Activated CD4-positive, alpha-beta T cell treated with anti-CD3 and anti-CD28 coated beads, Interleukin-2, Interleukin-6, amounts not matched to agents 100 ng/mL and 50 ng/mL, durations not matched to agents 16 hours and 8 hours (primary cell): ENCODE results near the gene TMEM198.

Experiments used
- DNase-seq: peaks from one replicate; pipeline ENCODE4 v3.0.0-alpha.2; 2020

TMEM198 gene

GRCh38 chr2:219509780-219510511, 33.9 kb upstream of the TMEM198 start:
- DNase-seq: peak; percentile 60

- DNase-seq: no peak
Observed at GRCh38 chr2:219510512-219511135, 33.2 kb upstream of the TMEM198 start.

GRCh38 chr2:219511547-219512325, 32.1 kb upstream of the TMEM198 start:
- DNase-seq: no peak

- no peak for DNase-seq
Observed at GRCh38 chr2:219512524-219513216, 31.2 kb upstream of the TMEM198 start.

- DNase-seq: no peak
Observed at GRCh38 chr2:219513787-219514186, 30.0 kb upstream of the TMEM198 start.

GRCh38 chr2:219514196-219514761, 29.5 kb upstream of the TMEM198 start, which contains the start of gene ASIC4:
Gene ASIC4, plus strand, starts transcription at chr2:219514482. Its CDS starts 243 bp downstream, at chr2:219514725.
- no peak for DNase-seq

GRCh38 chr2:219514836-219515235, 29.0 kb upstream of the TMEM198 start:
- DNase-seq: no peak

- DNase-seq: no peak
Observed at GRCh38 chr2:219515874-219516629, 27.8 kb upstream of the TMEM198 start.

GRCh38 chr2:219516888-219517287, 26.9 kb upstream of the TMEM198 start:
- no peak for DNase-seq

- DNase-seq: no peak
Observed at GRCh38 chr2:219517954-219518778, 25.7 kb upstream of the TMEM198 start.

GRCh38 chr2:219519526-219519916, 24.3 kb upstream of the TMEM198 start:
- DNase-seq: no peak

GRCh38 chr2:219520079-219520478, 23.7 kb upstream of the TMEM198 start:
- DNase-seq: no peak

GRCh38 chr2:219521066-219521880, 22.6 kb upstream of the TMEM198 start:
- DNase-seq: no peak

- DNase-seq: no peak
Observed at GRCh38 chr2:219522111-219523030, 21.5 kb upstream of the TMEM198 start.

- no peak for DNase-seq
Observed at GRCh38 chr2:219523031-219523671, 20.7 kb upstream of the TMEM198 start.

- DNase-seq: no peak
Observed at GRCh38 chr2:219524817-219525216, 19.0 kb upstream of the TMEM198 start.

GRCh38 chr2:219525533-219526232, 18.1 kb upstream of the TMEM198 start:
- DNase-seq: no peak
